ENCODE measurements around the gene PPIF. TPM values are rescaled to one million over a fixed set of nuclear protein-coding genes. Genes with fewer than 3 reads are reported as not detected.

PPIF gene
- total and polyA plus RNA-seq, 2 donors (not counting 1 experiment from before 2014, with no cell fraction given), result 50.4 to 100 TPM

GRCh38 chr10:79404231-79404609 is 57.0 kb downstream of the PPIF start:
- Mint-ChIP-seq H3K27ac (no peak overlapping the region), H3K9me3 (ENCODE audit: insufficient read depth) (no peaks in the 10 kb centered on the region), H3K4me3 (no peak overlapping the region), H3K27me3 (no peaks in the 10 kb centered on the region), H3K4me1 (no peaks in the 10 kb centered on the region)
- DNase-seq (no peak), ATAC-seq (ENCODE audit: low read depth) (no peak)
- Histone ChIP-seq H3K9ac (ENCODE audit: low read length) (no peak overlapping the region), H3K27me3 (replicated peaks in 1 of 4; ENCODE audit: control extremely low read depth in 1 of 4, control insufficient read depth in 3 of 4, insufficient read depth in 4 of 4, low read length in 3 of 4) (peaks cover 0 to 4% (median under 1%) of the 10 kb centered on the region in 4 experiments), H3K79me2 (ENCODE audit: control insufficient read depth, insufficient read depth, low read length) (no peaks in the 10 kb centered on the region), H4K20me1 (ENCODE audit: control insufficient read depth, insufficient read depth, low read length, poor library complexity, severe bottlenecking) (no peaks in the 10 kb centered on the region), H3K36me3 (replicated peaks in 1 of 2; ENCODE audit: control extremely low read depth in 1 of 2, control insufficient read depth in 1 of 2, extremely low read depth in 1 of 2, insufficient read depth in 2 of 2, low read length in 1 of 2) (no peaks in the 10 kb centered on the region), H3K27ac (ENCODE audit: low read length in 2 of 2) (no peak overlapping the region), H3K4me3 (ENCODE audit: control extremely low read depth in 1 of 5, extremely low read depth in 1 of 5, insufficient read depth in 1 of 5, low read depth in 2 of 5, low read length in 4 of 5) (no peak overlapping the region), H3K9me3 (ENCODE audit: control extremely low read depth in 1 of 3, control insufficient read depth in 2 of 3, insufficient read depth in 1 of 3, low read length in 2 of 3) (no peaks in the 10 kb centered on the region), H3K4me1 (ENCODE audit: control insufficient read depth in 2 of 2, insufficient read depth in 2 of 2, low read length in 2 of 2) (no peaks in the 10 kb centered on the region), H3K4me2 (replicated peaks; ENCODE audit: low read depth, low read length, poor library complexity, severe bottlenecking) (no peak overlapping the region), H2AFZ (ENCODE audit: insufficient read depth, low read depth, low read length, poor library complexity, severe bottlenecking) (no peak overlapping the region)
- CTCF ChIA-PET, result no interaction called here
- TF ChIP-seq, protein P1, sequence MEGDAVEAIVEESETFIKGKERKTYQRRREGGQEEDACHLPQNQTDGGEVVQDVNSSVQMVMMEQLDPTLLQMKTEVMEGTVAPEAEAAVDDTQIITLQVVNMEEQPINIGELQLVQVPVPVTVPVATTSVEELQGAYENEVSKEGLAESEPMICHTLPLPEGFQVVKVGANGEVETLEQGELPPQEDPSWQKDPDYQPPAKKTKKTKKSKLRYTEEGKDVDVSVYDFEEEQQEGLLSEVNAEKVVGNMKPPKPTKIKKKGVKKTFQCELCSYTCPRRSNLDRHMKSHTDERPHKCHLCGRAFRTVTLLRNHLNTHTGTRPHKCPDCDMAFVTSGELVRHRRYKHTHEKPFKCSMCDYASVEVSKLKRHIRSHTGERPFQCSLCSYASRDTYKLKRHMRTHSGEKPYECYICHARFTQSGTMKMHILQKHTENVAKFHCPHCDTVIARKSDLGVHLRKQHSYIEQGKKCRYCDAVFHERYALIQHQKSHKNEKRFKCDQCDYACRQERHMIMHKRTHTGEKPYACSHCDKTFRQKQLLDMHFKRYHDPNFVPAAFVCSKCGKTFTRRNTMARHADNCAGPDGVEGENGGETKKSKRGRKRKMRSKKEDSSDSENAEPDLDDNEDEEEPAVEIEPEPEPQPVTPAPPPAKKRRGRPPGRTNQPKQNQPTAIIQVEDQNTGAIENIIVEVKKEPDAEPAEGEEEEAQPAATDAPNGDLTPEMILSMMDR (IDR thresholded peaks at IDR 0.05), result no peak
- no peak for TF ChIP-seq EZH2 (IDR thresholded peaks at IDR 0.05; ENCODE audit: borderline replicate concordance, insufficient read depth, low read depth, low read length, poor library complexity, severe bottlenecking)
- POLR2A ChIA-PET, result no interaction called here
- intact Hi-C loops (cut with micrococcal nuclease), result no loop called here
- 43% methylated on average over 4 of the region's 7 CpGs for WGBS (ENCODE audit: insufficient coverage)

DNA sequence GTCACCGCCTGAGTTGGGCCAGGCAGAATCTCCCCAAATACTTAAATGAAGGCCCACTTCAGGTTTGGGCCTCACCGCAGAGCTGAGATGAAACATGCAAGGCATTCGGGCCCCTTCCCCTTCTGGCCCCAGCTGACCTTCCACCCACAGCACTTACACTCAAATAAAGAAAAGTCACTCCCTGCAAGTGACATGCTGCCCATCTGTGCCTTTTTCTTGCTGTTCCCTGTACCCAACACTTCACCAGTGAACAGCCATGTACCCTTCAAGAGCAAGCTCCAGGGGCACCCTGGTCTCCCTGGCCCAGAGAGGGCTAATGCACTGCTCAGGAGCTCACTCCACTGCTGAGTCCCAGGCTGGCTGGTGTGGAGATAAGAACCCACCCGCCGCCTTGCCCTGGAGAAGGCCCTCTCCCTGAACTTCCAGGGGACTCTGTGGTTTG is 57.4 kb downstream of the PPIF start:
- ChIA-PET CTCF (no interaction called here), POLR2A (no interaction called here)

More for the DNA sequence above, 57.4 kb downstream of the PPIF start:
- Histone ChIP-seq H3K36me3 (replicated peaks in 1 of 2; ENCODE audit: control extremely low read depth in 1 of 2, control insufficient read depth in 1 of 2, extremely low read depth in 1 of 2, insufficient read depth in 2 of 2, low read length in 1 of 2) (no peaks in the 10 kb centered on the region), H3K9ac (ENCODE audit: low read length) (no peak overlapping the region), H3K27ac (ENCODE audit: low read length in 2 of 2) (no peak overlapping the region), H3K79me2 (ENCODE audit: control insufficient read depth, insufficient read depth, low read length) (no peaks in the 10 kb centered on the region), H3K9me3 (ENCODE audit: control extremely low read depth in 1 of 3, control insufficient read depth in 2 of 3, insufficient read depth in 1 of 3, low read length in 2 of 3) (no peaks in the 10 kb centered on the region), H3K4me1 (ENCODE audit: control insufficient read depth in 2 of 2, insufficient read depth in 2 of 2, low read length in 2 of 2) (no peaks in the 10 kb centered on the region), H3K27me3 (replicated peaks in 1 of 4; ENCODE audit: control extremely low read depth in 1 of 4, control insufficient read depth in 3 of 4, insufficient read depth in 4 of 4, low read length in 3 of 4) (peaks cover 0 to 4% (median 0%) of the 10 kb centered on the region in 4 experiments), H3K4me2 (replicated peaks; ENCODE audit: low read depth, low read length, poor library complexity, severe bottlenecking) (no peak overlapping the region), H4K20me1 (ENCODE audit: control insufficient read depth, insufficient read depth, low read length, poor library complexity, severe bottlenecking) (no peaks in the 10 kb centered on the region), H3K4me3 (ENCODE audit: control extremely low read depth in 1 of 5, extremely low read depth in 1 of 5, insufficient read depth in 1 of 5, low read depth in 2 of 5, low read length in 4 of 5) (no peak overlapping the region), H2AFZ (ENCODE audit: insufficient read depth, low read depth, low read length, poor library complexity, severe bottlenecking) (no peak overlapping the region)
- intact Hi-C loops (cut with micrococcal nuclease), result no loop called here
- no peak overlapping the region for H3K4me3 Mint-ChIP-seq
- no peaks in the 10 kb centered on the region for H3K9me3 Mint-ChIP-seq (ENCODE audit: insufficient read depth)
- ATAC-seq (ENCODE audit: low read depth), result no peak
- WGBS (ENCODE audit: insufficient coverage), result 74% methylated on average over 5 of the region's 5 CpGs
- TF ChIP-seq, protein P1 (IDR thresholded peaks at IDR 0.05), result no peak
- no peak for TF ChIP-seq EZH2 (IDR thresholded peaks at IDR 0.05; ENCODE audit: borderline replicate concordance, insufficient read depth, low read depth, low read length, poor library complexity, severe bottlenecking)
- H3K27ac Mint-ChIP-seq, result no peak overlapping the region
- H3K27me3 Mint-ChIP-seq, result no peaks in the 10 kb centered on the region
- H3K4me1 Mint-ChIP-seq, result no peaks in the 10 kb centered on the region
- no peak for DNase-seq

Other genes with a start within 250 kb of the PPIF start
- 2.1 and 2.3 TPM in 2 replicates for gene ZCCHC24, start 98.2 kb downstream of the PPIF start, total RNA-seq
- gene ZCCHC24, start 98.2 kb downstream of the PPIF start, polyA plus RNA-seq, result 0.34 and 0.48 TPM in 2 replicates
- gene EIF5AL1, start 165.1 kb downstream of the PPIF start, total RNA-seq, result 0.56 and 0.76 TPM in 2 replicates
- gene EIF5AL1, start 165.1 kb downstream of the PPIF start, polyA plus RNA-seq, result 1.7 and 1.8 TPM in 2 replicates
- gene SFTPA2, start 212.9 kb downstream of the PPIF start, total RNA-seq, result not detected in 2 replicates
- gene SFTPA2, start 212.9 kb downstream of the PPIF start, polyA plus RNA-seq, result not detected in 2 replicates